ENCODE results near the gene GRAP2. TPM values are rescaled to one million over a fixed set of nuclear protein-coding genes. Genes with fewer than 3 reads are reported as not detected.

The GRAP2 gene
- total and polyA plus RNA-seq, 9 of the 15 experiments (the other 6 are each of a cell fraction or from before 2014, with no cell fraction given), result 4.8 to 88.7 (median 60.4) TPM

DNA sequence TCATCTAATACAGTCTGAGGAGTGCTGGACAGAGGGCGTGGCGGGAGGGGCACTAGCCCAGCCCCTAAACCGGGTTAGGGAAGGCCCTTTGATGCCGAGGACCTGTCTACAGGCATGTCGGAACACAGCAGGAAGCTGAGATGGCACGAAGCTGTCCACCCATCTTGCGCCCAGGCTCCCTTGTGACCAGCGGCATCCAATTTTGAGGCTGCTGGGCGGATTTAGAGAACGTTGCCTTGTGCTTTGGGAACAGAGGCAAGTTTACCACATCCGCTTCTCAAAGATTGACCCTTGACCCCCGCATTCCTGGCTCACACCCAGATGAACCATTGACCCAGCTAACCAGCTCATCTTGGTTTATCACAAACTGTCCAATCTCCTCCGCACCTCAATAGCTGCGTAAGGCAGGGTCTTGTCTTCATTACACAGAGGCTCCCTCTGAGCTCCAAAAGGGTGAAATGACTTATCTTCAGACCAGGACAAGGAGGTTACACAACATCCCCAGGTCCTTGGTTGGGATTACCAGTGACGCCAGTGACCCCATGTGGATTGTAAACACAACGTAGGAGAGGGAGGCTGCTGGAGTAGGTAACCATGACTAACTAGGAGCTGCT is 98.4 kb downstream of the GRAP2 start (continued):
- no peak for TF ChIP-seq U2AF2 (optimal IDR thresholded peaks at IDR 0.05; ENCODE audit: low read depth, low read length)
- TF ChIP-seq RBM14 (IDR thresholded peaks at IDR 0.05; ENCODE audit: borderline replicate concordance, insufficient read depth, low read depth, low read length), result no peak
- TF ChIP-seq MCM2 (IDR thresholded peaks at IDR 0.05; ENCODE audit: low read depth), result no peak
- TF ChIP-seq ZFX (CRISPR knock-in tag; IDR thresholded peaks at IDR 0.05), result no peak
- no peak for TF ChIP-seq SIN3B (IDR thresholded peaks at IDR 0.05; ENCODE audit: low read depth)
- TF ChIP-seq, protein P1, sequence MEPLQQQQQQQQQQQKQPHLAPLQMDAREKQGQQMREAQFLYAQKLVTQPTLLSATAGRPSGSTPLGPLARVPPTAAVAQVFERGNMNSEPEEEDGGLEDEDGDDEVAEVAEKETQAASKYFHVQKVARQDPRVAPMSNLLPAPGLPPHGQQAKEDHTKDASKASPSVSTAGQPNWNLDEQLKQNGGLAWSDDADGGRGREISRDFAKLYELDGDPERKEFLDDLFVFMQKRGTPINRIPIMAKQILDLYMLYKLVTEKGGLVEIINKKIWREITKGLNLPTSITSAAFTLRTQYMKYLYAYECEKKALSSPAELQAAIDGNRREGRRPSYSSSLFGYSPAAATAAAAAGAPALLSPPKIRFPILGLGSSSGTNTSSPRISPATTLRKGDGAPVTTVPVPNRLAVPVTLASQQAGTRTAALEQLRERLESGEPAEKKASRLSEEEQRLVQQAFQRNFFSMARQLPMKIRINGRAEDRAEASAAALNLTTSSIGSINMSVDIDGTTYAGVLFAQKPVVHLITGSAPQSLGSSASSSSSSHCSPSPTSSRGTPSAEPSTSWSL (CRISPR knock-in tag; IDR thresholded peaks at IDR 0.05; ENCODE audit: borderline replicate concordance), result no peak
- TF ChIP-seq RBM34 (IDR thresholded peaks at IDR 0.05; ENCODE audit: borderline replicate concordance, insufficient read depth, low read length), result no peak
- TF ChIP-seq FOSL1 (tag; conservative IDR thresholded peaks at IDR 0.05), result peak; percentile 64; the same call in 1 of the 2 replicates
- TF ChIP-seq CREBBP (IDR thresholded peaks at IDR 0.05; ENCODE audit: low read depth, low read length), result no peak
- TF ChIP-seq, protein P2, sequence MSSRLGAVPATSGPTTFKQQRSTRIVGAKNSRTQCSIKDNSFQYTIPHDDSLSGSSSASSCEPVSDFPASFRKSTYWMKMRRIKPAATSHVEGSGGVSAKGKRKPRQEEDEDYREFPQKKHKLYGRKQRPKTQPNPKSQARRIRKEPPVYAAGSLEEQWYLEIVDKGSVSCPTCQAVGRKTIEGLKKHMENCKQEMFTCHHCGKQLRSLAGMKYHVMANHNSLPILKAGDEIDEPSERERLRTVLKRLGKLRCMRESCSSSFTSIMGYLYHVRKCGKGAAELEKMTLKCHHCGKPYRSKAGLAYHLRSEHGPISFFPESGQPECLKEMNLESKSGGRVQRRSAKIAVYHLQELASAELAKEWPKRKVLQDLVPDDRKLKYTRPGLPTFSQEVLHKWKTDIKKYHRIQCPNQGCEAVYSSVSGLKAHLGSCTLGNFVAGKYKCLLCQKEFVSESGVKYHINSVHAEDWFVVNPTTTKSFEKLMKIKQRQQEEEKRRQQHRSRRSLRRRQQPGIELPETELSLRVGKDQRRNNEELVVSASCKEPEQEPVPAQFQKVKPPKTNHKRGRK (tag; IDR thresholded peaks at IDR 0.05), result no peak
- TF ChIP-seq TBP (optimal IDR thresholded peaks at IDR 0.05; ENCODE audit: low read depth, low read length), result no peak
- TF ChIP-seq, protein P3, sequence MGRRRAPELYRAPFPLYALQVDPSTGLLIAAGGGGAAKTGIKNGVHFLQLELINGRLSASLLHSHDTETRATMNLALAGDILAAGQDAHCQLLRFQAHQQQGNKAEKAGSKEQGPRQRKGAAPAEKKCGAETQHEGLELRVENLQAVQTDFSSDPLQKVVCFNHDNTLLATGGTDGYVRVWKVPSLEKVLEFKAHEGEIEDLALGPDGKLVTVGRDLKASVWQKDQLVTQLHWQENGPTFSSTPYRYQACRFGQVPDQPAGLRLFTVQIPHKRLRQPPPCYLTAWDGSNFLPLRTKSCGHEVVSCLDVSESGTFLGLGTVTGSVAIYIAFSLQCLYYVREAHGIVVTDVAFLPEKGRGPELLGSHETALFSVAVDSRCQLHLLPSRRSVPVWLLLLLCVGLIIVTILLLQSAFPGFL (CRISPR knock-in tag; IDR thresholded peaks at IDR 0.05), result no peak
- TF ChIP-seq BDP1 (IDR thresholded peaks at IDR 0.05; ENCODE audit: insufficient read depth, insufficient read length), result no peak
- TF ChIP-seq FUS (optimal IDR thresholded peaks at IDR 0.05; ENCODE audit: low read depth, low read length), result no peak
- TF ChIP-seq ERF (CRISPR knock-in tag; IDR thresholded peaks at IDR 0.05), result no peak
- TF ChIP-seq ZNF707 (CRISPR knock-in tag; conservative IDR thresholded peaks at IDR 0.05), result no peak
- TF ChIP-seq ZNF23 (CRISPR knock-in tag; IDR thresholded peaks at IDR 0.05), result no peak
- no peak for TF ChIP-seq RUNX1 (IDR thresholded peaks at IDR 0.05; ENCODE audit: low read depth)
- TF ChIP-seq KDM2B (CRISPR knock-in tag; IDR thresholded peaks at IDR 0.05), result no peak
- TF ChIP-seq ETV1 (tag; conservative IDR thresholded peaks at IDR 0.05; ENCODE audit: low read depth), result peak; percentile 78
- TF ChIP-seq, protein P4, sequence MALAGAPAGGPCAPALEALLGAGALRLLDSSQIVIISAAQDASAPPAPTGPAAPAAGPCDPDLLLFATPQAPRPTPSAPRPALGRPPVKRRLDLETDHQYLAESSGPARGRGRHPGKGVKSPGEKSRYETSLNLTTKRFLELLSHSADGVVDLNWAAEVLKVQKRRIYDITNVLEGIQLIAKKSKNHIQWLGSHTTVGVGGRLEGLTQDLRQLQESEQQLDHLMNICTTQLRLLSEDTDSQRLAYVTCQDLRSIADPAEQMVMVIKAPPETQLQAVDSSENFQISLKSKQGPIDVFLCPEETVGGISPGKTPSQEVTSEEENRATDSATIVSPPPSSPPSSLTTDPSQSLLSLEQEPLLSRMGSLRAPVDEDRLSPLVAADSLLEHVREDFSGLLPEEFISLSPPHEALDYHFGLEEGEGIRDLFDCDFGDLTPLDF (CRISPR knock-in tag; IDR thresholded peaks at IDR 0.05), result no peak

Data from K562 (cell line).